K562 (cell line): ENCODE results near the gene ACAP3. TPM values are rescaled to one million over a fixed set of nuclear protein-coding genes. Genes with fewer than 3 reads are reported as not detected.

Source experiments
- ELK3 ChIP-seq: fragments of 450-650 bp; formaldehyde crosslinking; IDR thresholded peaks from 2 replicates; pipeline ENCODE4 v1.4.0; 2020; ENCODE audit warnings: mild to moderate bottlenecking
- EP400 ChIP-seq: fragments of 450-650 bp; IDR thresholded peaks from 2 replicates; pipeline ENCODE4 v1.6.1; 2017; ENCODE audit warnings: antibody characterized with exemption, mild to moderate bottlenecking, moderate library complexity
- ESRRA ChIP-seq: fragments of 450-650 bp; IDR thresholded peaks from 2 replicates; pipeline ENCODE4 v1.6.1; 2014; ENCODE audit warnings: low read depth, mild to moderate bottlenecking, moderate library complexity, borderline replicate concordance
- FUS ChIP-seq: fragments of 200-400 bp; formaldehyde crosslinking; optimal IDR thresholded peaks from 2 replicates; pipeline ENCODE3; 2017; ENCODE audit warnings: low read depth, low read length
- IRF9 ChIP-seq: fragments of 450-650 bp; IDR thresholded peaks from 2 replicates; pipeline ENCODE4 v1.6.1; 2016; ENCODE audit warnings: missing biosample characterization, missing genetic modification characterization
- MCM5 ChIP-seq: fragments of 450-650 bp; IDR thresholded peaks from 2 replicates; pipeline ENCODE4 v1.6.1; 2016; ENCODE audit warnings: low read depth
- MXD1 ChIP-seq: fragments of 250-450 bp; sonication (Bioruptor Pico); IDR thresholded peaks from 2 replicates; pipeline ENCODE4 v1.8.0; 2021; ENCODE audit warnings: borderline replicate concordance, mild to moderate bottlenecking, moderate library complexity; ENCODE audit not compliant: poor library complexity, severe bottlenecking
- NCOR1 ChIP-seq: fragments of 450-650 bp; IDR thresholded peaks from 2 replicates; pipeline ENCODE4 v1.6.1; 2016; ENCODE audit warnings: mild to moderate bottlenecking, moderate library complexity
- NKRF ChIP-seq: fragments of 450-650 bp; IDR thresholded peaks from 2 replicates; pipeline ENCODE4 v1.6.1; 2016; ENCODE audit warnings: borderline replicate concordance
- NR2C2 ChIP-seq, 2 experiments: fragments of 200-800 bp in 1 of 2; sonication (Bioruptor generic) in 1 of 2; sonication (generic) in 1 of 2; formaldehyde crosslinking in 1 of 2; IDR thresholded peaks; 2 replicates each; pipeline versions ENCODE4 v1.6.1 to v1.8.0; 2016 to 2022; ENCODE audit warnings: mild to moderate bottlenecking in 1 of 2, missing compliant biosample characterization in 1 of 2, missing genetic modification characterization in 1 of 2, missing genetic modification reagents in 1 of 2
- SLC30A9 ChIP-seq: fragments of 250-450 bp; sonication (Bioruptor Pico); IDR thresholded peaks from 2 replicates; pipeline ENCODE4 v1.8.0; 2022; ENCODE audit warnings: mild to moderate bottlenecking, moderate library complexity
- SMARCE1 ChIP-seq: fragments of 450-650 bp; IDR thresholded peaks from 2 replicates; pipeline ENCODE4 v1.7.1; 2016; ENCODE audit warnings: mild to moderate bottlenecking
- XRCC3 ChIP-seq: fragments of 450-650 bp; IDR thresholded peaks from 2 replicates; pipeline ENCODE4 v1.6.1; 2017; ENCODE audit warnings: mild to moderate bottlenecking, moderate library complexity
- ZNF274 ChIP-seq: IDR thresholded peaks from 2 replicates; pipeline ENCODE4 v1.6.1; 2011; ENCODE audit warnings: low read depth, mild to moderate bottlenecking, low read length, moderate library complexity, borderline replicate concordance
- polyA plus RNA-seq, 8 experiments: library from polyadenylated mRNA; depleted of rRNA in 4 of 8; stranded (reverse) in 5 of 8; unstranded in 3 of 8; fragments of >200 nt; fragmentation: Nextera tagmentation in 2 of 8; fragmentation: Illumina TruSeq in 1 of 8; extraction: Ambion mirVana in 2 of 8; extraction: Trizol in 1 of 8; gene quantifications; 2 replicates each; pipeline versions ENCODE4 v1.2.1 to v1.2.3, GENCODE V29; 2011 to 2014; ENCODE audit warnings: inconsistent platforms in 1 of 8, missing spikeins in 1 of 8
- total RNA-seq, 7 experiments: library from RNA; depleted of rRNA in 6 of 7; stranded (reverse); fragments of >200 nt in 6 of 7; fragmentation: Illumina TruSeq in 2 of 7; extraction: Trizol in 2 of 7; gene quantifications; 2 replicates each; pipeline versions ENCODE4 v1.2.1 to v1.2.3, GENCODE V29; 2011 to 2021; ENCODE audit warnings: low replicate concordance in 1 of 7
- TF ChIP-seq, protein P1 (sequence below): sonication (generic); formaldehyde crosslinking; IDR thresholded peaks from 2 replicates; pipeline ENCODE4 v1.8.0; 2022; ENCODE audit warnings: mild to moderate bottlenecking, low read depth, missing genetic modification reagents
- TF ChIP-seq, protein P2 (sequence below): fragments of 250-450 bp; sonication (Bioruptor Pico); IDR thresholded peaks from 2 replicates; pipeline ENCODE4 v1.4.0; 2020; ENCODE audit warnings: mild to moderate bottlenecking

The ACAP3 gene
- total and polyA plus RNA-seq, 9 of the 15 experiments (the other 6 are each of a cell fraction or from before 2014, with no cell fraction given), result 0.01 to 49.0 (median 12.0) TPM

GRCh38 chr1:1307923-1308755 is at the start of gene ACAP3, which contains the start of gene PUSL1 (continued):
- TF ChIP-seq NR2C2 (CRISPR knock-in tag; IDR thresholded peaks at IDR 0.05) (no peak), NR2C2 (tag; IDR thresholded peaks at IDR 0.05) (peak; percentile 69; the same call in 1 of the 2 replicates), IRF9 (tag) (peak; percentile 61; the same call in 1 of the 2 replicates), SMARCE1 (no peak), SLC30A9 (CRISPR knock-in tag) (peak; percentile 40; the same call in 1 of the 2 replicates), XRCC3 (no peak), NKRF (peak; percentile 66), ZNF274 (peak; percentile 10; the same call in 1 of the 2 replicates), MXD1 (CRISPR knock-in tag) (peak; percentile 66), ELK3 (no peak), FUS (peak; percentile 94), MCM5 (no peak), EP400 (peak; percentile 97), ESRRA (0 out of 2 replicates have a peak, but pooled peaks have one; percentile 58), NCOR1 (peak; percentile 48)
- TF ChIP-seq, protein P1, sequence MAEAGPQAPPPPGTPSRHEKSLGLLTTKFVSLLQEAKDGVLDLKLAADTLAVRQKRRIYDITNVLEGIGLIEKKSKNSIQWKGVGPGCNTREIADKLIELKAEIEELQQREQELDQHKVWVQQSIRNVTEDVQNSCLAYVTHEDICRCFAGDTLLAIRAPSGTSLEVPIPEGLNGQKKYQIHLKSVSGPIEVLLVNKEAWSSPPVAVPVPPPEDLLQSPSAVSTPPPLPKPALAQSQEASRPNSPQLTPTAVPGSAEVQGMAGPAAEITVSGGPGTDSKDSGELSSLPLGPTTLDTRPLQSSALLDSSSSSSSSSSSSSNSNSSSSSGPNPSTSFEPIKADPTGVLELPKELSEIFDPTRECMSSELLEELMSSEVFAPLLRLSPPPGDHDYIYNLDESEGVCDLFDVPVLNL (CRISPR knock-in tag), result 0 out of 2 replicates have a peak, but pooled peaks have one; percentile 7
- TF ChIP-seq, protein P2, sequence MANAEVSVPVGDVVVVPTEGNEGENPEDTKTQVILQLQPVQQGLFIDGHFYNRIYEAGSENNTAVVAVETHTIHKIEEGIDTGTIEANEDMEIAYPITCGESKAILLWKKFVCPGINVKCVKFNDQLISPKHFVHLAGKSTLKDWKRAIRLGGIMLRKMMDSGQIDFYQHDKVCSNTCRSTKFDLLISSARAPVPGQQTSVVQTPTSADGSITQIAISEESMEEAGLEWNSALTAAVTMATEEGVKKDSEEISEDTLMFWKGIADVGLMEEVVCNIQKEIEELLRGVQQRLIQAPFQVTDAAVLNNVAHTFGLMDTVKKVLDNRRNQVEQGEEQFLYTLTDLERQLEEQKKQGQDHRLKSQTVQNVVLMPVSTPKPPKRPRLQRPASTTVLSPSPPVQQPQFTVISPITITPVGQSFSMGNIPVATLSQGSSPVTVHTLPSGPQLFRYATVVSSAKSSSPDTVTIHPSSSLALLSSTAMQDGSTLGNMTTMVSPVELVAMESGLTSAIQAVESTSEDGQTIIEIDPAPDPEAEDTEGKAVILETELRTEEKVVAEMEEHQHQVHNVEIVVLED (CRISPR knock-in tag), result peak; percentile 58
